ENCODE measurements around the gene PIP5KL1.
A peak's percentile ranks its signal among the peaks of the same experiment; 100 is the strongest.
"Not testable (repeated sequence)": the region's sequence is repeated elsewhere in the genome, so short reads cannot be mapped to it uniquely, and the experiment has no call there.

Gene PIP5KL1

GRCh38 chr9:127885508-127886281 is 44.9 kb downstream of the PIP5KL1 start:
- no peak for DNase-seq

GRCh38 chr9:127884976-127885490 is 45.5 kb downstream of the PIP5KL1 start:
- DNase-seq = no peak

DNA sequence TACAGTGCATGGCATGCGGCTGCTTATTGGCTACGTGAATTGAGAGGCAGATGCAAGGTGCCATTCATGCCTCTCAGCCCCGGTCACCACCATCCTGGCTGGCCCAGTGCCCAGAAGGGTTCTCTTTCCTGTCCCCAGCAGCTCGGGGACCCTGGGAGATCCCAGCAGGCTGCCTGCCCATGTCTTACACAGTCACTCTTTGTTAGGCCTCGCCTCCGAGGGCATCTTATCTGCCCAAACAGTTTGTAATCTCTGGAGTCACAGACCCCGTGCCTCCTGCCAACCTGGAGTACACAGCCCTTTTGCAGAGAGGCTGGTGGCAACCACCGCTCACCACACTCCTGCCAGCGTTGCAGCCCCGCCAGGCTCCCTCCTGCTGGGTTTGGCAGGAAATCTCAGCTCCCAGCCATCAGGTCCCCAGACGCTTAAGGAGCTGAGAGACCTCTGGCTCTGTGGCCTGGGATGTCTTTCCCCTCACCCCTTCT is 46.1 kb downstream of the PIP5KL1 start:
- DNase-seq = peak; percentile 99

GRCh38 chr9:127883959-127884358 is 46.6 kb downstream of the PIP5KL1 start:
- DNase-seq = no peak

DNA sequence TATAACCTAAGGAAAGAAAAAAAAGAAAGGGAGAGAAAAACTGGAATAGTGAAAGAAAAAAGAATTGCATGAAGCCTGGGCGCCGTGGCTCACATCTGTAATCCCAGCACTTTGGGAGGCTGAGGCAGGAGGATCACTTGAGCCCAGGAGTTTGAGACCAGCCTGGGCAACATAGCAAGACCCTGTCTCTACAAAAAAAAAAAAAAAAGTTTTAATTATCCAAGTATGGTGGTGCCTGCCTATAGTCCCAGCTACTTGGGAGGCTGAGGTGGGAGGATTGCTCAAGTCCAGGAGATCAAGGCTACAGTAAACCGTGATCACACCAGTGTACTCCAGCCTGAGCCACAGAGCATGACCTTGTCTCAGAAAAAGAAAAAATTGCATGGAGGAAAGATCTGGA is 48.9 kb downstream of the PIP5KL1 start:
- not testable (repeated sequence) for DNase-seq

GRCh38 chr9:127880143-127880542 is 50.4 kb downstream of the PIP5KL1 start:
- DNase-seq = no peak

DNA sequence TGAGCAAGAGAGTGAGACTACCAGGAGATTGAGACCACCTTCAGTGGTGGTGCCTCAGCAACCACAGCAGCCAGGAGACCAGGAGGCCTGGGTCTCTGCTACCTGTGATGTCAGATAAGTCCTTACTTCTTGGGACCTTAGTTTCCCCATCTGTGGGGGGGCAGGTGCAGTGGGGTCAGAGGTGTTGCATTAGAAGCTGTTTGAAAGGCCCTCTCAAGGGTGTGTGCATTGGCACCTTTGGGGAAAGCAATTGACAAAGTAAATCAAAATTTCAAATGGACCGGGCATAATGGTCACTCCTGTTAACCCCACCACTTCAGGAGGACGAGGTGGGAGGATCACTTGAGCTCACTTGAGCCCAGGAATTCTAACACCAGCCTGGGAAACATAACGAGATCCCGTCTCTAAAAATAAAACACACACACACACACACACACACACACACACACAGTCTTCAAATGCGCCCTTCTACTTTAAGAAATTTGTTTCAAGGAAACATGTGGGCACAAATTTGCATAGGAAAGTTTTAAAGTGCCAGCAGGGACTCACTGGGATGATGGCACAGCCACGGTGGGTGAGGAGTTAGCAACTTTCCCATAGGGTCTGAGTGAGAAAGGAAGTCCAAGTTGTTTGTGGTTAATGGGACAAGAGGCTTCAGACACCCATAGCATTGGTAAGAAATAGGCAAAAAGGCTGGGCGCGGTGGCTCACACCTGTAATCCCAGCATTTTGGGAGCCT is 51.8 kb downstream of the PIP5KL1 start:
- no peak for DNase-seq

GRCh38 chr9:127878001-127878651 is 52.5 kb downstream of the PIP5KL1 start:
- DNase-seq = no peak

DNA sequence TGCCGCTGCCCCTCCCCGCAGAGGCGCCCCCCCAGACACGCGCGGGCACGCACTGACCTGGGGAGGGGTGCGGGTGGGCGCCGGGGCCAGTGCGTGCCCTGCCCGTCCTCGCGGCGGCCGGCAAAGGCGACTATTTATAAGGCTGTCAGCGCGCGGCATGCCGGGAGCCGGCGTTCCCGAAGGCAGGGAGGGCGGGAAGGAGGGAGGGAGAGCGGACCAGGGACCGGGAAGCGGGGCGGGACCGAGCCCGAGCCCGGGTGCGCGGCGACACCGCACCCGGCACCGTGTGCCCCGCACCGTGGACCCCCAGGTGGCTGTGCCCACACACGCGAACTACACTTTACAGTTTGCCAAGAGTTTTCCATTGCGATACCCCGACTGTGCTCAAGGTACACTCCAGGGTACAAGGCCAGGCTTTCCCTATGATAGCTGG is 53.0 kb downstream of the PIP5KL1 start, which contains the start of gene AK1:
Gene AK1 (minus strand): TSS at position 110 of the 433 bp plus-strand sequence. CDS start 3,058 bp downstream, outside the sequence.
- DNase-seq = no peak

DNA sequence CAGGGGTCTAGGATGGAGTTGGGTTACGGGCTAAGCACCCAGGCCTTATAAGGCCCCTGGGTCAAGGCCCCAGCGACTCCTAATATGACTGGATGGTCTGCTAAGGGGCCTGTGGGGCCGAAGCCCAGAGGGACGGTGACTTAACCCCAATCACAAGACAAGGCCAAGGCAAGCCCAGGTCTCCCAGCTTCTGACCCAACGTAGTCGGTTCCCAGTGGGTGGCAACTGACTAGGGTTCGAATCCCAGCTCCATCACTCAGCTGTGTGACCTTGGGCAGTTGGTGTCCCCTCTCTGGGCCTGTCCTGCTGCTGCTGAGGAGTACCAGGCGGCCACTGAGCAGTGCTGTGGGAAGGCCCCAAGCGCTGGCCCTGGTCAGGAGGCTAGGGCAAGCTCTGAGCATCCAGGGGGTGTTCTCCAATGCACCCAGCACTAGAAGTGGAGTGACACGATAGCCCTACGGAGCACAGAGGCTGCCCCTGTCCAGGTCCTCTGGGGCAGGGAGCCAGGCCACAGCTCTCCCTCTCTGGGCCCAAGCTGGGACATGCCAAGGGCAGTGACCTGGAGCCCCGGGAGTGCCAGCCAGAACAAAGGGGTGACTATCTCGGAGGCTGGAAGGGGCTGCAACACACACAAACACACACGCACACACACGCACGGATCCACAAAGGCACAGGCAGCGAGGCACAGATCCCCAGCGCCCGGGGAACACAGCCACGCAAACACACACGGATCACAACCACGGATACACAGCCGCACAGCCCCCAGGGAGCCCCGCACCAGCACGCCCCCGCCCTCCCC is 53.6 kb downstream of the PIP5KL1 start:
- no peak for DNase-seq

DNA sequence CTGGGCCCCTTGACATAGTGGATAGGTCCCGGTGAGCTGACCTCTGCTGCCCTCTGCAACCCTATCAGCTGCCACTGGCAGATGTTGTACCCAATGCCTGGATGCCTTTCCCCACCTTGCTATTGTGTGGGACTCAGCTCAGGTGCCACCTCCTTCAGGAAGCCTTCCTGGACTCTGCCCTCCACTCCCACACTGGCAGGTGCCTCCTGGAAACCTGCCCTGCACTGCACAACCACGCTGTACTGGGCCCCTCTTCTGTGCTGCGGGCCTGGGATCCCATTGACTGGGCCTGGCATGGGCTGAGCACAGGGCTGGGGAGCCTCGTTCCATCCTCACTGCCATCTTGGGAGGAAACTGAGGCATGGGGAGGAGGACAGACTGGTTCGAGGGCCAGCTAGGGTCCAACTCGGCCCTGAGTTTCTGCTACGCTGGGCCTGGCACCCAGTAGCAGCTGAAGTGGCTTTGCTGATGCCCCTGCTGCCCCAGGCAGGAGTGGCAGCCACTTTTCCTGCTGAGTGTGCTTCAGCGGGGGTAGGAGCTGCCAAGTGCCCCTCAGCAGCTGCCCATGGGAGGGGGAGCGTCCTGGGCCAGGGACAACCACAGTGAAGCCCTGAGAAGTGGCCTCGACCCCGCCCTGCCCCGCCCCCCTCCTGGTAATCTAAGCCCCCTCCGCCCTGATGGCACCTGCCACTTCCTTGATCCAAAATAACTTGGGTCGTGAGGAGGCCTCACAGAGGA is 54.4 kb downstream of the PIP5KL1 start:
- no peak for DNase-seq

DNA sequence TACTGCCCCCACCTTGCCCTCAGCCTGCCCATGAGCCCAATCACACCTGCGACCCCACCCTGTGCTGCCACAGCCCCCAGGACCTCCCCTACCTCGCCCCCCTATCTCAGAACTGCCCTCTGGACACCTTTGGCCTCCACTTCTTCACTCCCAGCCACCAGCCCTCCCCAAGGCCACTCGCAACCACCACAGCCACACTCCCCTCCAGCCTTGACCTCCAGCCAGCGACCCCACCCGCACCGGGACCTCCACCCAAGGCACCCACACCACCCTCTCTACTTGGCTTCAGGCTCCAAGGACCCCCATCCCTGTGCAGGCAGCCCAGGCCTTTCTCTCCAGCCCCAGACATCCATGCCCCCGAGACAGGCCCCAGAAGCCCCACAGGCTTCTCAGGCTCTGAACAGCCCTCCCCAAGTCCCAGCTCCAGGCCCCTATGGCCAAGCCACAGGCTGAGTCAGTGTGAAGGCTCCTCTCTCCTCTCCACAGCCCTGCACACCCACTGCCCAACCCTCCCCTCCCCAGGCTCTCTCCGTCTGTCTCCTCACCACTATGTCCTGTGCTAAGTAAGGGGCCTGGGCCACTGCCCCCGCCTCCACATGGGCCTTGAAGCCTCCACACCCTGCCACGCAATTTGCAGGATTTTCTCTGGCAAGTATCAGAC is 55.1 kb downstream of the PIP5KL1 start:
- DNase-seq = no peak

DNA sequence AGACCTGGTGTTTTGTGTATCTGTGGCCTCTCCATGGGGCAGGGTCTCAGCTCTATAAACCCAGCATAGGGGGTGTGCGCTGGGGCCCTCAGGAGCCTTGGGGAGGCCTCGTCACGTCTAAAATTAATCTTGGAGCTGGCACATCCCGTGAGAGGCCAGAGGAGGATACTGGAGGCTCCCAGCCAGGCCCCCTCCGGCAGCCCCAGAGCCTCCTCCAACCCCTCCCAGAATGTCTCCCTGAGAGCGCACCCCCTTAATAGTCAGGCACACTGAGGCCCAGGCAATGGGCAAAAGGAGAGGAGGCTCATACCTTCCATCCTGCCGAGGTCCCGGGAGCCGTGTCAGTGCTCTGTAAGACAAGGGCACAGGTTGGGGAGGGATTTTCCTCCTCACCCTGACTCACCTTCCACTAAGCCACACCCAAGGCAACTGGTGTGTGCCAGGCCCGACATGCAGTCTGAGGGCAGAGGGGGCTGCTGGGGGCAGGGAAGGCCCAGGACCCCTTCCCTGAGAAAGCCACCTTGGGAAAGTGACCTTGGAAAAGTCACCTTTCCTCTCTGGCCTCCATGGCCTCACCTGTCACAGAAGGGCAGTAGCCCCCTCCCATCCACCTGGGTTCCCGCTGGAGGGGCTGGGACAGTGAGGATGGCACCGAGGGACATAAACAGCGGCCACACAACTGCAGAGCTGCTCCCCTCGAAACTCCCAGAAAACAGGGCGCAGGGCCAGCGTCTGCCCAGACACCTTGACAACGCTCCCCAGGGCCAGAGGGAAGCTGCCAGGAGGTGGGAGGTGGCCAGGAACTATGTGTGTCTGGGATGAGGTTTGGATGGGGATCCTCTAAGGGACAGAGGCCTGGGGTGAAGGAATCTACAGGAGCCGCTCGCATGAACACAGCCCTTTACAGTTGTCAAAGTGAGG is 56.0 kb downstream of the PIP5KL1 start:
- no peak for DNase-seq

DNA sequence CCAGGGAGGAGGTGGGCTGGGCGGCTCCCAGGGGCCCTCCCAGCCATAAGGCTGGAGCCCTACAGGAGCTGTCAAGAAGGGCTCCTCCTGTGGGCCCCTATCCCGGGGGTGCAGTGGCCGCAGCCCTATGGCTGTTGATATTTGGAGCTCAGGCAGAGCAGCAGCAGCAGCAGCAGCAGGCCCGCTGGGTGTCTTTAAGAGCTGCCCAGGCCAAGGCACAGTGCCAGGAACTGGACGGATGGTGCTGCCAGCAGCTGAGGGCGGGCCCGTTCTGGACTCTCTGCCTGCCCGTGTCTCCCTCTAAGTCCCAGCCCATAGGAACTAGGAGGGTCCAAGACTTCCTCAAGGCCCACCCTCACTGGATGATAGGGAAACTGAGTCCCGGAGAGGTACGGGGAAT is 56.7 kb downstream of the PIP5KL1 start:
- DNase-seq = no peak

DNA sequence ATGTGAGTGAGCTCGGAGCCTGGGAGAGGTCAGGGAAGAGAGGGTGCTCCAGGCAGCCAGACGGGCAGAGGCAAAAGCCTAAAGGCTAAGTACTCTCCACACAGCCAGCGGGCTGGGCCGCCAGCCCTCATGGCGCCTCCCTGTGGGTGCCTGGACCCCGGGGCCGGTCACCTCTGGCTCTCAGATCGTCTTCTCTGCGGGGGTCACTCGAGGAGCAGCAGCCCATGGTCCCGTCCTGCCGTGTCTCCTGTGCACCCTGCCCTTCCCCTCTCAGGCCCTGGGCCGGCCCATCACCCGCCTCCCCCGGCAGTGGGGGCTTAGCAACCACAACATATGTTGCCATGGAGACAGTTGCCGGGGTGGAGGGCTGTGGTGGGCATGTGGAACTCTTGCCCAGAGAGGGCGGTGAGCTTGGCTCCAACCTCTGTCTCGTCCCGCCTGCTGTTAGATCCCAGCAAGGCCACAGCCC is 57.3 kb downstream of the PIP5KL1 start:
- no peak for DNase-seq

DNA sequence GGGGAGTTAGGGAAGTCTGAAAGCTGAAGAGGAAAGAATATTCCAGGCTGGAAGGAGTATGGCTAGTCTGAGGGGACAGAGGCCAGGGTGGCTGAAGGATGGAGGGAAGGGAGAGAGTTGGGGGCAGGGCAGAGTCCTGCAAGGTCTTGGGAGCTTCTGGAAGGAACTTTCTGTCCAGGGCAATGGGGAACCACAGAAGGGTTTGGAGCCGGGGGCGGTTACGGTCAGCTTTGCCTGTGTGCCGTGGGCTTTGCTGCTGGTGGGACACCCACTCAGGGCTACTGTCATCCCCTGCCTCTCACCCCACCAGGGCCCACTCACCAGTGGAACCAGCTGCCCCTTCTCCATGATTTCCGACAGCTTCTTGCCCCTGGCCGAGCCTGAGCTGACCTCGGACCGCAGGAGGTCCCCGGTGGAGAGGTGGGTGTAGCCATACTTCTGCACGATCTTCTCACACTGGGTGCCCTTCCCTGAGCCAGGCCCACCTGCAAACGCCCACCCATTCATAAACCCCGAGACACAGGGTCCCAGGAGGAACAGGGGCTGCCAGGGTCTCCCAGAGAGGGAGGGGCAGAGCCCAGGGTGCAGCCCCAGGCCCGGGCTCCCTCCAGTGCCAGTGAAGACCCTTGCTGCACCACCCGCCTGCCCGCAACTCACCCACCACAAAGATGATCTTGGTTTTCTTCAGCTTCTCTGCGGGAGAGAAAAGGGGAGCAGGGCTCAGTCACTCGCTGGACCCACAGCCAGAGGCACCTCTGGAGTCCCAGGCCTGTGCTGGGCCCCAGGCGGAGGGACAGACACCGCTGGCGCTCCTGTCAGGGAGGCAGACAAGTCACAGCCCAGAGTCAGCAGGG is 58.0 kb downstream of the PIP5KL1 start:
- no peak for DNase-seq

DNA sequence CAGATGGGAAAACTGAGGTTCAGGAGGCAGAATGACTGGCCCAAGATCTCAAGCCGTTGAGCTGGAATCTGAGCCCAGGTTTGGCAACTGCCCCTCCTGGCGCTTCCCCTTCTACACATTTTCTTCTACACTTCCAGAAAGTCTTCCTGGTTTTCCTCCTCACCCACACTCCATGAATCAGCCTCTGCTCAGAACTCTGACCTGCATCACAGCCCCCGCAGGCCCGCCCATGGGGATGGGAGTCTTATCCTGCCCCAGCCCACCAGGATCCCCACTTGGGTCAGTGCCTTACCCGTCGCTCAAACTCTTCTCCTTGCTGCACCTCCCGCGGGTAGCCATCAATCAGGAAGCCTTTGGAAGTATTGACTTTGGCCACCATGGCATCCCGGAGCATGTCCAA is 59.0 kb downstream of the PIP5KL1 start:
- no peak for DNase-seq

DNA sequence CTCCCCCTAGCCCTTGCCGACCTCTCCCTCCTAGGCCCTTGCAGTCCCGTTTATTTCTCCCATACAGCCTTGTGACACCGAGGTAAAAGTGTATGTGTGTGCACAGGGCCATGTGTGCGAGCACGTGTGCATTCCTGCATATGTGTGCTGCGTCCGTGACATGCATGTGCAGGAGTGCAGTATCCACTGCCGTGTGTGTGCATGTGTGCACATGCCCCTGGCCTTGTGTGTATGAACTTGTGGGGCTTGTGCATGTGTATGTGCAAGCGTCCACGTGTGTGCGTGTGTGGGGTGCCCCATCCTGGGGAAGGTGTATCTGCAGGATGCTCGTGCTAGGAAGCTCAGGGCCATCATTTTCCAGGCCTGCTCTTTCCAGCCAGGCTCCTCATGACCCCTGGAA is 59.7 kb downstream of the PIP5KL1 start:
- no peak for DNase-seq

All from hematopoietic multipotent progenitor cell treated with erythropoietin and hydrocortisone succinate and interleukin-3 and kit ligand, for 8 days (in vitro differentiated cells).